ENCODE data around the gene AHCYL2. TPM values are rescaled to one million over a fixed set of nuclear protein-coding genes. Genes with fewer than 3 reads are reported as not detected.
A peak's percentile ranks its signal among the peaks of the same experiment; 100 is the strongest.
"Not testable (repeated sequence)": the region's sequence is repeated elsewhere in the genome, so short reads cannot be mapped to it uniquely, and the experiment has no call there.

The AHCYL2 gene
- total RNA-seq, 1 experiment from 2014 or later = 4.8 TPM

- DNase-seq = no peak
These were observed 75.1 kb downstream of the AHCYL2 start for GRCh38 chr7:129299889-129300288.

GRCh38 chr7:129300299-129300698 is 75.5 kb downstream of the AHCYL2 start:
- not testable (repeated sequence) for H3K4me3 ChIP-seq, H3K9me3 ChIP-seq, DNase-seq, H3K36me3 ChIP-seq, H3K27me3 ChIP-seq

More at GRCh38 chr7:129299889-129300288, 75.1 kb downstream of the AHCYL2 start:
- no peaks in the 10 kb centered on the region for H3K27me3 ChIP-seq
- peaks cover 2% of the 10 kb centered on the region; the same call in 1 of the 2 replicates for H3K9me3 ChIP-seq
- H3K4me3 ChIP-seq = no peak overlapping the region
- H3K36me3 ChIP-seq = no peaks in the 10 kb centered on the region

- no peak for DNase-seq
- Histone ChIP-seq H3K4me3 (no peak overlapping the region), H3K36me3 (no peaks in the 10 kb centered on the region), H3K9me3 (peaks cover 2% of the 10 kb centered on the region; the same call in 1 of the 2 replicates), H3K27me3 (no peaks in the 10 kb centered on the region)
These were observed 82.8 kb downstream of the AHCYL2 start for GRCh38 chr7:129307592-129307991.

GRCh38 chr7:129308047-129308446 is 83.2 kb downstream of the AHCYL2 start:
- no peak overlapping the region for H3K4me3 ChIP-seq
- peak; percentile 32 for DNase-seq
- H3K36me3 ChIP-seq = no peaks in the 10 kb centered on the region
- H3K27me3 ChIP-seq = no peaks in the 10 kb centered on the region
- H3K9me3 ChIP-seq = peaks cover 2% of the 10 kb centered on the region; the same call in 1 of the 2 replicates

GRCh38 chr7:129311429-129311828 is 86.6 kb downstream of the AHCYL2 start:
- no peaks in the 10 kb centered on the region for H3K27me3 ChIP-seq
- no peaks in the 10 kb centered on the region for H3K36me3 ChIP-seq
- no peak for DNase-seq
- no peaks in the 10 kb centered on the region for H3K9me3 ChIP-seq
- H3K4me3 ChIP-seq = no peak overlapping the region

- Histone ChIP-seq H3K9me3 (no peaks in the 10 kb centered on the region), H3K27me3 (no peaks in the 10 kb centered on the region), H3K4me3 (no peak overlapping the region), H3K36me3 (no peaks in the 10 kb centered on the region)
- DNase-seq = no peak
These were observed 88.5 kb downstream of the AHCYL2 start for GRCh38 chr7:129313282-129313681.

GRCh38 chr7:129315960-129316359 is 91.1 kb downstream of the AHCYL2 start:
- Histone ChIP-seq H3K36me3 (no peaks in the 10 kb centered on the region), H3K27me3 (no peaks in the 10 kb centered on the region), H3K4me3 (no peak overlapping the region), H3K9me3 (no peaks in the 10 kb centered on the region)
- peak; percentile 32 for DNase-seq

- no peak for DNase-seq
- Histone ChIP-seq H3K27me3 (no peaks in the 10 kb centered on the region), H3K36me3 (no peaks in the 10 kb centered on the region), H3K4me3 (no peak overlapping the region), H3K9me3 (no peaks in the 10 kb centered on the region)
These were observed 92.6 kb downstream of the AHCYL2 start for GRCh38 chr7:129317450-129317849.

- Histone ChIP-seq H3K27me3 (no peaks in the 10 kb centered on the region), H3K4me3 (no peak overlapping the region), H3K36me3 (no peaks in the 10 kb centered on the region), H3K9me3 (peaks cover 12% of the 10 kb centered on the region)
- no peak for DNase-seq
These were observed 102.2 kb downstream of the AHCYL2 start for GRCh38 chr7:129327076-129327475.

- Histone ChIP-seq H3K36me3 (no peaks in the 10 kb centered on the region), H3K9me3 (no peaks in the 10 kb centered on the region), H3K4me3 (no peak overlapping the region), H3K27me3 (no peaks in the 10 kb centered on the region)
- DNase-seq = peak; percentile 40
These were observed 107.6 kb downstream of the AHCYL2 start for GRCh38 chr7:129332254-129333035.

- Histone ChIP-seq H3K4me3 (no peak overlapping the region), H3K36me3 (no peaks in the 10 kb centered on the region), H3K9me3 (no peaks in the 10 kb centered on the region), H3K27me3 (no peaks in the 10 kb centered on the region)
- DNase-seq = no peak
These were observed 109.6 kb downstream of the AHCYL2 start for GRCh38 chr7:129334473-129334872.

- no peaks in the 10 kb centered on the region for H3K27me3 ChIP-seq
- no peaks in the 10 kb centered on the region for H3K36me3 ChIP-seq
- no peaks in the 10 kb centered on the region for H3K9me3 ChIP-seq
- DNase-seq = no peak
- H3K4me3 ChIP-seq = no peak overlapping the region
These were observed 113.6 kb downstream of the AHCYL2 start for GRCh38 chr7:129338450-129338849.

- Histone ChIP-seq H3K9me3 (no peaks in the 10 kb centered on the region), H3K36me3 (no peaks in the 10 kb centered on the region), H3K27me3 (no peaks in the 10 kb centered on the region), H3K4me3 (no peak overlapping the region)
- no peak for DNase-seq
These were observed 116.4 kb downstream of the AHCYL2 start for GRCh38 chr7:129341212-129341611.

- H3K36me3 ChIP-seq = no peaks in the 10 kb centered on the region
- DNase-seq = no peak
- H3K4me3 ChIP-seq = no peak overlapping the region
- no peaks in the 10 kb centered on the region for H3K9me3 ChIP-seq
- no peaks in the 10 kb centered on the region for H3K27me3 ChIP-seq
These were observed 117.3 kb downstream of the AHCYL2 start for GRCh38 chr7:129341816-129342806.

- H3K9me3 ChIP-seq = no peaks in the 10 kb centered on the region
- no peaks in the 10 kb centered on the region for H3K27me3 ChIP-seq
These were observed 118.4 kb downstream of the AHCYL2 start for GRCh38 chr7:129343099-129343700.

GRCh38 chr7:129347330-129347729 is 122.5 kb downstream of the AHCYL2 start:
- H3K36me3 ChIP-seq = no peaks in the 10 kb centered on the region
- H3K27me3 ChIP-seq = no peaks in the 10 kb centered on the region
- no peak for DNase-seq
- no peaks in the 10 kb centered on the region for H3K9me3 ChIP-seq
- no peak overlapping the region for H3K4me3 ChIP-seq

More at GRCh38 chr7:129343099-129343700, 118.4 kb downstream of the AHCYL2 start:
- DNase-seq = no peak
- H3K36me3 ChIP-seq = no peaks in the 10 kb centered on the region
- no peak overlapping the region for H3K4me3 ChIP-seq
